PC-3 (cell line): Measurements from ENCODE around the gene AKAP13. TPM values are rescaled to one million over a fixed set of nuclear protein-coding genes. Genes with fewer than 3 reads are reported as not detected.

Experiments used
- ATAC-seq: fragments of 200-7000 bp; cut with Tn5 transposase; 2 replicates; pipeline ENCODE4 v1.9.1; 2020; ENCODE audit warnings: mild to moderate bottlenecking, moderate library complexity
- BruUV-seq: library from RNA; stranded (reverse); fragments of 400-500 nt; replicated peaks from 2 replicates; lab custom pipeline; 2021; lab: Mats Ljungman, UMichigan
- CTCF ChIA-PET: fragments of 300-600 bp; sonication (Branson Sonifier 250); formaldehyde crosslinking; loops from one replicate; lab custom pipeline; 2022; ENCODE audit warnings: antibody characterized with exemption; lab: Charles Lee
- POLR2A ChIA-PET: fragments of 300-600 bp; sonication (Branson Sonifier 250); formaldehyde crosslinking; loops from one replicate; lab custom pipeline; 2022; ENCODE audit warnings: antibody characterized with exemption; ENCODE audit not compliant: unreplicated experiment; lab: Charles Lee
- DNase-seq: peaks from one replicate; pipeline ENCODE4 v3.0.0-alpha.2; 2015
- H2AFZ ChIP-seq: fragments of 300-600 bp; sonication (generic); 2 replicates; pipeline ENCODE4 v1.6.0; 2016; ENCODE audit warnings: antibody characterized with exemption, low read length
- H3F3A ChIP-seq: fragments of 300-600 bp; sonication (generic); one replicate; pipeline ENCODE4 v1.6.0; 2017; ENCODE audit warnings: antibody characterized with exemption, low read length, control low read depth, mild to moderate bottlenecking; ENCODE audit not compliant: unreplicated experiment
- H3K27ac ChIP-seq: fragments of 300-600 bp; sonication (generic); 2 replicates; pipeline ENCODE4 v1.5.1; 2016; ENCODE audit warnings: mild to moderate bottlenecking, low read length
- H3K27me3 ChIP-seq: fragments of 300-600 bp; sonication (generic); 2 replicates; pipeline ENCODE4 v1.6.1; 2016; ENCODE audit warnings: low read length, mixed read lengths
- H3K36me3 ChIP-seq: fragments of 300-600 bp; sonication (generic); 2 replicates; pipeline ENCODE4 v1.6.1; 2016; ENCODE audit warnings: low read depth, mixed run types, low read length, mixed read lengths
- H3K4me1 ChIP-seq: fragments of 300-600 bp; sonication (generic); 2 replicates; pipeline ENCODE4 v1.5.1; 2016; ENCODE audit warnings: low read length; ENCODE audit not compliant: insufficient read depth
- H3K4me2 ChIP-seq: fragments of 300-600 bp; sonication (generic); 2 replicates; pipeline ENCODE4 v1.6.0; 2016; ENCODE audit warnings: low read length
- H3K4me3 ChIP-seq: fragments of 300-600 bp; sonication (generic); 2 replicates; pipeline ENCODE4 v1.5.1; 2016; ENCODE audit warnings: mild to moderate bottlenecking, low read length, mixed read lengths
- H3K79me2 ChIP-seq: fragments of 300-600 bp; sonication (generic); 2 replicates; pipeline ENCODE4 v1.6.1; 2017; ENCODE audit warnings: low read length, mixed read lengths
- H3K9ac ChIP-seq: fragments of 300-600 bp; sonication (generic); 2 replicates; pipeline ENCODE4 v1.6.0; 2016; ENCODE audit warnings: mild to moderate bottlenecking, low read length
- H3K9me2 ChIP-seq: fragments of 300-600 bp; sonication (generic); replicated peaks from 2 replicates; pipeline ENCODE4 v1.6.1; 2016; ENCODE audit warnings: mixed run types, low read length, mixed read lengths
- H3K9me3 ChIP-seq: fragments of 300-600 bp; sonication (generic); 2 replicates; pipeline ENCODE4 v1.6.1; 2016; ENCODE audit warnings: low read length, mixed read lengths
- H4K20me1 ChIP-seq: fragments of 300-600 bp; sonication (generic); 2 replicates; pipeline ENCODE4 v1.6.1; 2016; ENCODE audit warnings: low read length, mixed read lengths
- CTCF ChIP-seq: fragments of 300-600 bp; sonication (generic); conservative IDR thresholded peaks from 2 replicates; pipeline ENCODE4 v1.5.1; 2017; ENCODE audit warnings: antibody characterized with exemption, low read depth, mild to moderate bottlenecking, low read length
- EZH2 ChIP-seq: fragments of 300-600 bp; sonication (generic); IDR thresholded peaks from one replicate; pipeline ENCODE4 v1.6.1; 2017; ENCODE audit warnings: antibody characterized with exemption, mild to moderate bottlenecking, low read length; ENCODE audit not compliant: unreplicated experiment
- EZH2phosphoT487 ChIP-seq: fragments of 300-600 bp; sonication (generic); IDR thresholded peaks from 2 replicates; pipeline ENCODE4 v1.6.1; 2018; ENCODE audit warnings: mild to moderate bottlenecking, antibody characterized with exemption, low read length, borderline replicate concordance
- intact Hi-C: fragments of 100-400 bp; cut with micrococcal nuclease; formaldehyde crosslinking; loops from 2 replicates; pipeline ENCODE4 v1.9.0; 2023
- total RNA-seq: library from RNA; depleted of rRNA; stranded (reverse); fragments of >200 nt; gene quantifications from 2 replicates; pipeline ENCODE4 v1.2.3, GENCODE V29; 2014

Gene AKAP13
- total RNA-seq, 1 experiment from 2014 or later: 36.8 TPM

- Histone ChIP-seq H3F3A (no peaks in the 10 kb centered on the region), H3K4me2 (no peak overlapping the region), H4K20me1 (no peaks in the 10 kb centered on the region), H3K4me3 (no peak overlapping the region), H3K9me3 (no peaks in the 10 kb centered on the region), H3K27ac (no peak overlapping the region), H3K27me3 (no peaks in the 10 kb centered on the region), H3K4me1 (no peaks in the 10 kb centered on the region), H3K79me2 (no peaks in the 10 kb centered on the region), H3K9me2 (no peaks in the 10 kb centered on the region), H2AFZ (no peak overlapping the region), H3K9ac (no peak overlapping the region), H3K36me3 (no peaks in the 10 kb centered on the region)
- ChIA-PET CTCF (no interaction called here), POLR2A (no interaction called here)
- DNase-seq: no peak
- no peak for ATAC-seq
- TF ChIP-seq EZH2phosphoT487 (no peak), EZH2 (no peak), CTCF (no peak)
- intact Hi-C loops: no loop called here
- no TSS peak for BruUV-seq
Observed at GRCh38 chr15:85763673-85764633, 383.6 kb downstream of the AKAP13 start.

- no peaks in the 10 kb centered on the region for H3K9me3 ChIP-seq
- no peaks in the 10 kb centered on the region for H3K36me3 ChIP-seq
- no peaks in the 10 kb centered on the region for H3F3A ChIP-seq
- H3K9me2 ChIP-seq: no peaks in the 10 kb centered on the region
- H3K27me3 ChIP-seq: no peaks in the 10 kb centered on the region
- no peak overlapping the region for H3K4me2 ChIP-seq
- TF ChIP-seq EZH2phosphoT487 (no peak), CTCF (no peak), EZH2 (no peak)
- BruUV-seq: no TSS peak
- ChIA-PET CTCF (no interaction called here), POLR2A (no interaction called here)
- ATAC-seq: no peak
- DNase-seq: no peak
- H3K27ac ChIP-seq: no peak overlapping the region
- intact Hi-C loops: no loop called here
- no peaks in the 10 kb centered on the region for H3K79me2 ChIP-seq
- H4K20me1 ChIP-seq: no peaks in the 10 kb centered on the region
- H3K9ac ChIP-seq: no peak overlapping the region
- H2AFZ ChIP-seq: no peak overlapping the region
- no peak overlapping the region for H3K4me3 ChIP-seq
- no peaks in the 10 kb centered on the region for H3K4me1 ChIP-seq
Observed at GRCh38 chr15:85764649-85765277, 384.4 kb downstream of the AKAP13 start.
